Astrocyte (in vitro differentiated cells and primary cell): ENCODE data around the gene EXOC3. TPM values are rescaled to one million over a fixed set of nuclear protein-coding genes. Genes with fewer than 3 reads are reported as not detected.

ENCODE experiments used
- DNase-seq: peaks from one replicate; pipeline ENCODE4 v3.0.0-alpha.2; 2010; ENCODE audit warnings: low read depth
- FAIRE-seq: peaks from 2 replicates; lab custom pipeline; 2011; peaks lifted over from hg19 to GRCh38; lab: Jason Lieb, UNC
- H2AFZ ChIP-seq: 2 replicates; pipeline ENCODE4 v1.6.0; 2012; ENCODE audit warnings: low read depth, low read length, inconsistent platforms
- H3K27ac ChIP-seq: 2 replicates; pipeline ENCODE4 v1.5.1; 2011; ENCODE audit warnings: low read depth, low read length, inconsistent platforms
- H3K27me3 ChIP-seq: 2 replicates; pipeline ENCODE4 v1.6.0; 2011; ENCODE audit warnings: low read length, inconsistent platforms; ENCODE audit not compliant: insufficient read depth
- H3K36me3 ChIP-seq: 2 replicates; pipeline ENCODE4 v1.5.1; 2011; ENCODE audit warnings: low read length, inconsistent platforms; ENCODE audit not compliant: insufficient read depth
- H3K4me1 ChIP-seq: 2 replicates; pipeline ENCODE4 v1.5.1; 2011; ENCODE audit warnings: low read length, inconsistent platforms; ENCODE audit not compliant: insufficient read depth
- H3K4me2 ChIP-seq: 2 replicates; pipeline ENCODE4 v1.6.0; 2012; ENCODE audit warnings: low read length, inconsistent platforms
- H3K4me3 ChIP-seq: 2 replicates; pipeline ENCODE4 v1.5.1; 2011; ENCODE audit warnings: low read depth, mild to moderate bottlenecking, low read length, inconsistent platforms; ENCODE audit not compliant: insufficient read depth
- H3K79me2 ChIP-seq: 2 replicates; pipeline ENCODE4 v1.6.0; 2012; ENCODE audit warnings: mild to moderate bottlenecking, low read length, inconsistent platforms; ENCODE audit not compliant: insufficient read depth
- H3K9ac ChIP-seq: 2 replicates; pipeline ENCODE4 v1.6.0; 2012; ENCODE audit warnings: mild to moderate bottlenecking, low read length, inconsistent platforms
- H3K9me3 ChIP-seq: 2 replicates; pipeline ENCODE4 v1.5.1; 2012; ENCODE audit warnings: low read depth, mild to moderate bottlenecking, low read length, inconsistent platforms; ENCODE audit not compliant: insufficient read depth
- H4K20me1 ChIP-seq: 2 replicates; pipeline ENCODE4 v1.6.0; 2012; ENCODE audit warnings: low read length, inconsistent platforms; ENCODE audit not compliant: insufficient read depth
- H3K27ac Mint-ChIP-seq: one replicate; pipeline ENCODE4 v1.8.0; 2021; ENCODE audit warnings: mild to moderate bottlenecking, mixed read lengths; ENCODE audit not compliant: unreplicated experiment
- H3K27me3 Mint-ChIP-seq: one replicate; pipeline ENCODE4 v1.8.0; 2021; ENCODE audit warnings: low read depth, mixed read lengths; ENCODE audit not compliant: unreplicated experiment
- H3K36me3 Mint-ChIP-seq: one replicate; pipeline ENCODE4 v1.8.0; 2021; ENCODE audit warnings: low read depth, mixed read lengths; ENCODE audit not compliant: unreplicated experiment
- H3K4me1 Mint-ChIP-seq: one replicate; pipeline ENCODE4 v1.8.0; 2021; ENCODE audit warnings: low read depth, mixed read lengths; ENCODE audit not compliant: unreplicated experiment
- H3K4me3 Mint-ChIP-seq: one replicate; pipeline ENCODE4 v1.8.0; 2021; ENCODE audit warnings: mild to moderate bottlenecking, moderate library complexity, mixed read lengths; ENCODE audit not compliant: unreplicated experiment
- H3K9me3 Mint-ChIP-seq: one replicate; pipeline ENCODE4 v1.8.0; 2021; ENCODE audit warnings: mild to moderate bottlenecking, mixed read lengths; ENCODE audit not compliant: unreplicated experiment
- CTCF ChIP-seq: IDR thresholded peaks from 2 replicates; pipeline ENCODE4 v1.5.1; 2011; ENCODE audit warnings: low read depth, mild to moderate bottlenecking, inconsistent platforms, low read length, moderate library complexity; ENCODE audit not compliant: insufficient read depth
- EZH2 ChIP-seq: IDR thresholded peaks from 2 replicates; pipeline ENCODE4 v1.6.1; 2012; ENCODE audit warnings: mild to moderate bottlenecking, low read length, inconsistent platforms; ENCODE audit not compliant: insufficient read depth
- total RNA-seq: library from RNA; stranded (reverse); gene quantifications from 2 replicates; pipeline ENCODE4 v1.2.1, GENCODE V29; 2021

EXOC3 gene
- total RNA-seq, 1 donor from 2014 or later, result 37.9 TPM

DNA sequence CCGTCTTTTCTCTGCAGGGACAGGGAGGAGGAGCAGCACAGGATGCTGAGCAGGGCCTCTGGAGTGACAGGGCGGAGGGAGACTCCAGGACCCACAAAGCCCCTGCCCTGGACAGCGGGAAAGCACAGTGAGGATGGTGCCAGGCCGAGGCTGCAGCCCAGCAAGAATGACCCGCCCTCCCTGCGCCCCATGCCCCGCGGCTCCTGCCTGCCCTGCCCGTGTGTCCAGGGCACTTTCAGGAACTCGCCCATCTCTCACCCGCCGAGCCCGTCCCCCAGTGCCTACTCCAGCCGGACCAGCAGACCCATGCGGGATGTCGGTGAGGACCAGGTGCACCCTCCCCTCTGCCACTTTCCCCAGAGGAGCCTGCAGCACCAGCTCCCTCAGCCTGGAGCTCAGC lies 9.1 kb upstream of the EXOC3 start:
- H3K9me3 Mint-ChIP-seq, result no peaks in the 10 kb centered on the region
- Histone ChIP-seq H4K20me1 (no peaks in the 10 kb centered on the region), H3K9me3 (no peaks in the 10 kb centered on the region), H3K9ac (no peak overlapping the region), H3K79me2 (no peaks in the 10 kb centered on the region), H3K27ac (no peak overlapping the region), H3K4me1 (peaks cover 3% of the 10 kb centered on the region), H3K27me3 (no peaks in the 10 kb centered on the region), H2AFZ (no peak overlapping the region), H3K36me3 (no peaks in the 10 kb centered on the region), H3K4me2 (no peak overlapping the region), H3K4me3 (no peak overlapping the region)
- FAIRE-seq (no peak), DNase-seq (no peak)
- peaks cover 8% of the 10 kb centered on the region for H3K36me3 Mint-ChIP-seq
- H3K27ac Mint-ChIP-seq, result no peak overlapping the region
- H3K4me1 Mint-ChIP-seq, result peaks cover 6% of the 10 kb centered on the region
- H3K27me3 Mint-ChIP-seq, result peaks cover 5% of the 10 kb centered on the region
- no peak for TF ChIP-seq CTCF
- TF ChIP-seq EZH2, result no peak
- H3K4me3 Mint-ChIP-seq, result no peak overlapping the region

DNA sequence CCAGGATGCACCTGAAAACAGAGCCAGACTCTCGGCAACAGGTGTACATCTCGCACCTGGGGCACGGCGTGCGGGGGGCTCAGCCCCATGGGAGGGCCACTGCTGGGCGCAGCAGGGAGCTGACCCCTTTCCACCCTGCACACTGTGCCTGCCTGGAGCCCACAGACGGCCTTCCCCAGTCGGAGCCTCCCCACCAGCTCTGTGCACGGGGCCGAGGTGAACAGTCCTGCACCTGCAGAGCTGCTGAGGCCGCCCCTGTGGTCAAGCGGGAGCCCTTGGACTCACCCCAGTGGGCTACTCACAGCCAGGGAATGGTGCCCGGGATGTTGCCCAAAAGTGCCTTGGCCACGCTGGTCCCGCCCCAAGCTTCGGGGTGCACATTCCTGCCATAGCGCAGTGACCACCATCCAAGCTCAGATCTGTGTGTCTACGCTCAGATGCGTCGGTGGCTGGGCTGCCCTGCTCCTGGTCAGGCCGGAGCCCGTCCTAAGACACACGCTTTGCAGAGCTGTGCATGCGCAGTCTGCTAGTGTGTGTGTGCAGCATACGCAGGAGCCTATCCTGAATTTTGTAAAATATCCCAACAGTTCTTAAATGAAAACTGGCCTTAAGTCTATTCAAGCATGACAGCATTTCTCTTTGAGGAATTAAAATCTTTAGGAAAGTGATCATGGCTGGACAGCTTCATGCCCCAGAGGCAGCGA lies 8.4 kb upstream of the EXOC3 start:
- H2AFZ ChIP-seq, result no peak overlapping the region
- peaks cover 3% of the 10 kb centered on the region for H3K4me1 ChIP-seq
- H3K36me3 ChIP-seq, result no peaks in the 10 kb centered on the region
- H3K4me3 Mint-ChIP-seq, result no peak overlapping the region
- FAIRE-seq, result no peak
- H3K36me3 Mint-ChIP-seq, result peaks cover 5% of the 10 kb centered on the region
- TF ChIP-seq CTCF (no peak), EZH2 (no peak)
- no peaks in the 10 kb centered on the region for H4K20me1 ChIP-seq
- H3K4me2 ChIP-seq, result no peak overlapping the region
- H3K9me3 ChIP-seq, result no peaks in the 10 kb centered on the region
- H3K4me3 ChIP-seq, result no peak overlapping the region
- peaks cover 5% of the 10 kb centered on the region for H3K27me3 Mint-ChIP-seq
- no peaks in the 10 kb centered on the region for H3K9me3 Mint-ChIP-seq
- no peaks in the 10 kb centered on the region for H3K27me3 ChIP-seq
- H3K27ac ChIP-seq, result no peak overlapping the region
- DNase-seq, result no peak
- no peak overlapping the region for H3K27ac Mint-ChIP-seq
- no peak overlapping the region for H3K9ac ChIP-seq
- H3K79me2 ChIP-seq, result no peaks in the 10 kb centered on the region
- H3K4me1 Mint-ChIP-seq, result peaks cover 5% of the 10 kb centered on the region

DNA sequence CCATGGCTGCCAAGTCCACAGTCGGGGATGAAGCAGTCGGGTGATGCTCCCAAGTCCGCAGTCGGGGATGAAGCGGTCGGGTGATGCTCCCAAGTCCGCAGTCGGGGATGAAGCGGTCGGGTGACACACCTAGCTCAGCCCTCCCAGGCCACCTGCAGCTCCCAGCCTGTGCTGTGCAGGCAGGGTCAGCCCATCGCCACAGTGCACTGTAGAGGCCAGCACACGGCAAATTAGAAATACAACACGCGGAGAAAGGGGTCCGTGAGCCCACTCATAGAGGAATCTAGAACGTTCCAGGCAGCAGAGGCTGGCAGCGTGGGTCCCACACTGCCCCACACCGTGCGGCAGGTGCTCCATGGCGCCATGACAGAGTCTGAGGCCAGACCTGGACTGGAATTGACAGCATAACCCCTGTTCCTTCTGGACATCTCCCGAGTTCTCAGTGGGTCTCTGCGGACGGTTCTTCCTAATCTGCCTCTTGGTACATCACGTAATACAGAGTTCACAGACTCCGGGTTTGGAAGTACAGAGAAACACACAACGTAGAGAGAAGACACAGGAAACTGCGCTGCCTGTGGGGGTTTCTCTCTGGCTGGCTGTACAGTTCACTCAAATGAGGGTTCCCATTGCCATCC lies 7.7 kb upstream of the EXOC3 start:
- H2AFZ ChIP-seq, result no peak overlapping the region
- no peaks in the 10 kb centered on the region for H3K27me3 ChIP-seq
- H3K9ac ChIP-seq, result no peak overlapping the region
- FAIRE-seq, result no peak
- H3K36me3 ChIP-seq, result no peaks in the 10 kb centered on the region
- no peak overlapping the region for H3K27ac Mint-ChIP-seq
- H3K9me3 Mint-ChIP-seq, result no peaks in the 10 kb centered on the region
- H3K4me3 ChIP-seq, result no peak overlapping the region
- no peaks in the 10 kb centered on the region for H3K9me3 ChIP-seq
- H3K36me3 Mint-ChIP-seq, result peaks cover 3% of the 10 kb centered on the region
- TF ChIP-seq EZH2 (no peak), CTCF (no peak)
- H3K4me3 Mint-ChIP-seq, result no peak overlapping the region
- no peaks in the 10 kb centered on the region for H3K79me2 ChIP-seq
- H3K27me3 Mint-ChIP-seq, result peaks cover 5% of the 10 kb centered on the region
- no peak overlapping the region for H3K27ac ChIP-seq
- peaks cover 3% of the 10 kb centered on the region for H3K4me1 ChIP-seq
- no peak overlapping the region for H3K4me2 ChIP-seq
- no peaks in the 10 kb centered on the region for H3K4me1 Mint-ChIP-seq
- H4K20me1 ChIP-seq, result no peaks in the 10 kb centered on the region
- no peak for DNase-seq
